SK-N-SH (cell line): ENCODE measurements around the gene DIS3L2. TPM values are rescaled to one million over a fixed set of nuclear protein-coding genes. Genes with fewer than 3 reads are reported as not detected.

Experiments used
- CTCF ChIA-PET: fragments of 300-600, 350-600 bp; formaldehyde crosslinking; extraction: SDS; loops from one replicate; lab custom pipeline; 2021; lab: Yijun Ruan, JAX
- POLR2A ChIA-PET: fragments of 350-600 bp; sonication (Branson Sonifier 250); formaldehyde crosslinking; extraction: SDS; loops from one replicate; lab custom pipeline; 2020; ENCODE audit warnings: antibody characterized with exemption, inconsistent platforms; lab: Yijun Ruan, JAX
- DNase-seq: peaks from one replicate; pipeline ENCODE4 v3.0.0; 2012
- H2AFZ ChIP-seq: fragments of 200-600 bp; sonication (generic); 2 replicates; pipeline ENCODE4 v1.8.1; 2016; ENCODE audit warnings: antibody characterized with exemption, mild to moderate bottlenecking, low read depth
- H3F3A ChIP-seq: fragments of 200-600 bp; sonication (generic); replicated peaks from 2 replicates; pipeline ENCODE3; 2016; ENCODE audit warnings: antibody characterized with exemption, mild to moderate bottlenecking; ENCODE audit not compliant: insufficient read depth
- H3K27ac ChIP-seq, 2 experiments: fragments of 200-500 bp in 1 of 2; fragments of 200-600 bp in 1 of 2; sonication (Bioruptor generic) in 1 of 2; sonication (generic), shearing (Covaris generic) in 1 of 2; 2 replicates each; pipeline versions ENCODE4 v1.5.1 to v1.6.1; 2014 to 2016; ENCODE audit warnings: low read depth in 2 of 2, inconsistent platforms in 1 of 2, low read length in 1 of 2, mild to moderate bottlenecking in 1 of 2, mixed read lengths in 1 of 2
- H3K27me3 ChIP-seq: fragments of 200-600 bp; sonication (generic), shearing (Covaris generic); 2 replicates; pipeline ENCODE4 v1.6.1; 2016; ENCODE audit warnings: mixed run types; ENCODE audit not compliant: insufficient read depth
- H3K36me3 ChIP-seq, 2 experiments: fragments of 200-500 bp in 1 of 2; fragments of 200-600 bp in 1 of 2; sonication (Bioruptor generic) in 1 of 2; sonication (generic) in 1 of 2; replicated peaks in 1 of 2; 2 replicates each; pipeline versions ENCODE3 to v1.5.1; 2014 to 2016; ENCODE audit warnings: low read length in 1 of 2, mild to moderate bottlenecking in 1 of 2; ENCODE audit not compliant: insufficient read depth in 2 of 2, control insufficient read depth in 1 of 2
- H3K4me1 ChIP-seq, 2 experiments: fragments of 200-500 bp in 1 of 2; fragments of 200-600 bp in 1 of 2; sonication (Bioruptor generic) in 1 of 2; sonication (generic), shearing (Covaris generic) in 1 of 2; 2 replicates each; pipeline versions ENCODE4 v1.5.1 to v1.6.1; 2014 to 2016; ENCODE audit warnings: low read depth in 1 of 2, low read length in 1 of 2, mixed run types in 1 of 2; ENCODE audit not compliant: insufficient read depth in 2 of 2, control insufficient read depth in 1 of 2
- H3K4me2 ChIP-seq: fragments of 200-600 bp; sonication (generic), shearing (Covaris generic); 2 replicates; pipeline ENCODE4 v1.6.1; 2017; ENCODE audit warnings: mixed run types
- H3K4me3 ChIP-seq, 2 experiments: fragments of 200-500 bp in 1 of 2; fragments of 200-600 bp in 1 of 2; sonication (Bioruptor generic) in 1 of 2; sonication (generic), shearing (Covaris generic) in 1 of 2; 2 replicates each; pipeline versions ENCODE4 v1.5.1 to v1.8.1; 2014 to 2016; ENCODE audit warnings: low read depth in 2 of 2, inconsistent platforms in 1 of 2, low read length in 1 of 2, mild to moderate bottlenecking in 1 of 2, mixed read lengths in 1 of 2, moderate library complexity in 1 of 2
- H3K79me2 ChIP-seq: fragments of 200-600 bp; sonication (generic); 2 replicates; pipeline ENCODE4 v1.8.1; 2017; ENCODE audit warnings: mild to moderate bottlenecking; ENCODE audit not compliant: insufficient read depth
- H3K9ac ChIP-seq: fragments of 200-600 bp; sonication (generic); 2 replicates; pipeline ENCODE4 v1.6.1; 2017; ENCODE audit warnings: mixed run types
- H3K9me2 ChIP-seq: fragments of 200-600 bp; sonication (generic); 2 replicates; pipeline ENCODE4 v1.6.1; 2017; ENCODE audit warnings: mixed run types
- H3K9me3 ChIP-seq: fragments of 200-600 bp; sonication (generic); 2 replicates; pipeline ENCODE4 v1.6.1; 2017; ENCODE audit warnings: mixed run types, mild to moderate bottlenecking, moderate library complexity
- H4K20me1 ChIP-seq: fragments of 200-600 bp; sonication (generic); 2 replicates; pipeline ENCODE4 v1.6.1; 2017; ENCODE audit warnings: mild to moderate bottlenecking, mixed run types; ENCODE audit not compliant: insufficient read depth
- CHD2 ChIP-seq: fragments of 150-350 bp; IDR thresholded peaks from 2 replicates; pipeline ENCODE4 v1.6.1; 2018; ENCODE audit warnings: low read length; ENCODE audit not compliant: partially characterized antibody
- EP300 ChIP-seq, 2 experiments: IDR thresholded peaks; 2 replicates each; pipeline versions ENCODE4 v1.4.0 to v1.6.1; 2012; ENCODE audit warnings: borderline replicate concordance in 1 of 2, low read depth in 1 of 2, low read length in 1 of 2
- EZH2phosphoT487 ChIP-seq: fragments of 200-600 bp; sonication (generic); IDR thresholded peaks from 2 replicates; pipeline ENCODE4 v1.6.1; 2017; ENCODE audit warnings: low read depth, mixed run types, mild to moderate bottlenecking, antibody characterized with exemption, moderate library complexity, borderline replicate concordance
- FOXM1 ChIP-seq: IDR thresholded peaks from 2 replicates; pipeline ENCODE4 v1.4.0; 2012; ENCODE audit warnings: low read depth, mild to moderate bottlenecking
- JUND ChIP-seq: IDR thresholded peaks from 2 replicates; pipeline ENCODE4 v1.4.0; 2012
- MXI1 ChIP-seq: IDR thresholded peaks from 2 replicates; pipeline ENCODE4 v1.6.1; 2012; ENCODE audit warnings: mild to moderate bottlenecking, low read depth, low read length, improper control_type of control experiment
- NFIC ChIP-seq: IDR thresholded peaks from 2 replicates; pipeline ENCODE4 v1.4.0; 2012; ENCODE audit warnings: borderline replicate concordance
- POLR2AphosphoS5 ChIP-seq: IDR thresholded peaks from 2 replicates; pipeline ENCODE4 v1.6.1; 2012; ENCODE audit warnings: low read depth, low read length
- RFX5 ChIP-seq: IDR thresholded peaks from 2 replicates; pipeline ENCODE4 v1.6.1; 2012; ENCODE audit warnings: mild to moderate bottlenecking, improper control_type of control experiment, low read length
- SIN3A ChIP-seq: IDR thresholded peaks from 2 replicates; pipeline ENCODE4 v1.6.1; 2012; ENCODE audit warnings: low read depth, mild to moderate bottlenecking, low read length, moderate library complexity, borderline replicate concordance
- SMC3 ChIP-seq: IDR thresholded peaks from 2 replicates; pipeline ENCODE4 v1.6.1; 2012; ENCODE audit warnings: low read depth, low read length, improper control_type of control experiment
- TAF1 ChIP-seq: IDR thresholded peaks from 2 replicates; pipeline ENCODE4 v1.6.1; 2012; ENCODE audit warnings: low read depth, mild to moderate bottlenecking, low read length, moderate library complexity, borderline replicate concordance
- TCF12 ChIP-seq: IDR thresholded peaks from 2 replicates; pipeline ENCODE4 v1.4.0; 2012
- whole genome bisulfite sequencing: methylation state at CpG from one replicate; pipeline ENCODE4 v1.1.6; 2017; ENCODE audit warnings: low lambda C conversion rate; 5-methylcytosine and 5-hydroxymethylcytosine counted together
- polyA plus RNA-seq, 3 experiments: library from polyadenylated mRNA; depleted of rRNA; stranded (reverse); fragments of >200 nt; gene quantifications; 2 replicates each; pipeline ENCODE4 v1.2.3, GENCODE V29; 2012
- TF ChIP-seq, protein P1 (sequence below): IDR thresholded peaks from 2 replicates; pipeline ENCODE4 v1.6.1; 2012; ENCODE audit warnings: mild to moderate bottlenecking, low read depth, low read length, moderate library complexity
- TF ChIP-seq, protein P2 (sequence below): fragments of 150-350 bp; IDR thresholded peaks from 2 replicates; pipeline ENCODE4 v1.6.1; 2016; ENCODE audit warnings: mild to moderate bottlenecking, low read depth, low read length
- TF ChIP-seq, protein P3 (sequence below): fragments of 200-600 bp; sonication (generic); IDR thresholded peaks from 2 replicates; pipeline ENCODE4 v1.6.1; 2017; ENCODE audit warnings: antibody characterized with exemption, mild to moderate bottlenecking, moderate library complexity

Gene DIS3L2
- polyA plus RNA-seq, 1 of the 3 experiments (the other 2 are of a cell fraction) = 17.9 TPM

DNA sequence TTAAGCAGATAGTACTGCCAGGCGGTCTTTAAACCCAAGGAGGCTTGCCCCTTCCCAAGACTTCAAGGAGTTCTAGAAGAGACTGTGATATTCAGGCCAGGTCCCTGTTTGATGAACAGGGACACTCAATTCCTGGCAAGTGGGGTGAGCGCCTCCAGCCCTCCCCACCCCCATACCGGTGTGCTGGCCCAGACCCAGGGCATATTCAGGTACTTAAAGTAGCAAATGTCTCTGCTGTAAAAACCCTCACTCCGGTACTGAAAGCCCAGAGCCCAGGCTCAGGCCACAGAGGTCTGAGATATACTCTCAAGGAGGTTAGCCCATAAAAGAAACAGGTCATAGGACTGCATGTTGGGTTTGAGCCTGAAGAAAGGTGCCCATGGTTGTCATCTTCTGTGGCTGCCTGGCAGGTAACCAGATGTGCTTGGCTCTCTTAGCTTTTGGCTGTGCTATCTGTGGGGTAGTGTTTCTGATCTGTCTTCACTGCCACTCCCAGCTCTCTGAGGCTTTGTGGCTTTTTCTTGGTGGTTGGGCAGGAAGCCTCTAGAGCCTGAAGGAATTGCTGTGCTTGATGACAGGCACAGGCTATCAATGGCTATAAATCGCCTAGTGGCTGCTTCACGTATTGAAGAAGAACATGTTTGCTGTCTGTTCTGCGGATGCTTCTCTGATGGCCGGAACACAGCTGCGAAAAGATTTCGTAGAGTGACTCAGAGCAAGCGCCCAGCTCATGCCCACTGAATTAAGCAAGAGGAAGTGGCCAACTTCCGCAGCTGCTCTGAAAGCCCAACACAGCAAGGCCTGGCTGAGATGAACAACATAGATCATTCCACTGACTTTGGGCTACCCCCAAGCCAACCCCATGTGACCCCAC lies 353.8 kb downstream of the DIS3L2 start:
- no peak overlapping the region for H3K4me3 ChIP-seq
- peaks cover 0 to 19% of the 10 kb centered on the region in 2 experiments; a peak in 1 of 4 replicates for H3K4me1 ChIP-seq
- ChIA-PET CTCF (interaction anchor here (0.8 to 3.1 kb wide), 10 partner anchors 9 to 410 kb away, joined by 3 to 12 read pairs (median 4); partner anchors contain the start of gene NPPC), POLR2A (no interaction called here)
- no peaks in the 10 kb centered on the region for H3K9me3 ChIP-seq
- H4K20me1 ChIP-seq = no peaks in the 10 kb centered on the region
- no peak overlapping the region for H3K9ac ChIP-seq
- H3F3A ChIP-seq = no peaks in the 10 kb centered on the region
- TF ChIP-seq, protein P1, sequence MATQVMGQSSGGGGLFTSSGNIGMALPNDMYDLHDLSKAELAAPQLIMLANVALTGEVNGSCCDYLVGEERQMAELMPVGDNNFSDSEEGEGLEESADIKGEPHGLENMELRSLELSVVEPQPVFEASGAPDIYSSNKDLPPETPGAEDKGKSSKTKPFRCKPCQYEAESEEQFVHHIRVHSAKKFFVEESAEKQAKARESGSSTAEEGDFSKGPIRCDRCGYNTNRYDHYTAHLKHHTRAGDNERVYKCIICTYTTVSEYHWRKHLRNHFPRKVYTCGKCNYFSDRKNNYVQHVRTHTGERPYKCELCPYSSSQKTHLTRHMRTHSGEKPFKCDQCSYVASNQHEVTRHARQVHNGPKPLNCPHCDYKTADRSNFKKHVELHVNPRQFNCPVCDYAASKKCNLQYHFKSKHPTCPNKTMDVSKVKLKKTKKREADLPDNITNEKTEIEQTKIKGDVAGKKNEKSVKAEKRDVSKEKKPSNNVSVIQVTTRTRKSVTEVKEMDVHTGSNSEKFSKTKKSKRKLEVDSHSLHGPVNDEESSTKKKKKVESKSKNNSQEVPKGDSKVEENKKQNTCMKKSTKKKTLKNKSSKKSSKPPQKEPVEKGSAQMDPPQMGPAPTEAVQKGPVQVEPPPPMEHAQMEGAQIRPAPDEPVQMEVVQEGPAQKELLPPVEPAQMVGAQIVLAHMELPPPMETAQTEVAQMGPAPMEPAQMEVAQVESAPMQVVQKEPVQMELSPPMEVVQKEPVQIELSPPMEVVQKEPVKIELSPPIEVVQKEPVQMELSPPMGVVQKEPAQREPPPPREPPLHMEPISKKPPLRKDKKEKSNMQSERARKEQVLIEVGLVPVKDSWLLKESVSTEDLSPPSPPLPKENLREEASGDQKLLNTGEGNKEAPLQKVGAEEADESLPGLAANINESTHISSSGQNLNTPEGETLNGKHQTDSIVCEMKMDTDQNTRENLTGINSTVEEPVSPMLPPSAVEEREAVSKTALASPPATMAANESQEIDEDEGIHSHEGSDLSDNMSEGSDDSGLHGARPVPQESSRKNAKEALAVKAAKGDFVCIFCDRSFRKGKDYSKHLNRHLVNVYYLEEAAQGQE = no peak
- TF ChIP-seq SMC3 = no peak
- TF ChIP-seq, protein P2, sequence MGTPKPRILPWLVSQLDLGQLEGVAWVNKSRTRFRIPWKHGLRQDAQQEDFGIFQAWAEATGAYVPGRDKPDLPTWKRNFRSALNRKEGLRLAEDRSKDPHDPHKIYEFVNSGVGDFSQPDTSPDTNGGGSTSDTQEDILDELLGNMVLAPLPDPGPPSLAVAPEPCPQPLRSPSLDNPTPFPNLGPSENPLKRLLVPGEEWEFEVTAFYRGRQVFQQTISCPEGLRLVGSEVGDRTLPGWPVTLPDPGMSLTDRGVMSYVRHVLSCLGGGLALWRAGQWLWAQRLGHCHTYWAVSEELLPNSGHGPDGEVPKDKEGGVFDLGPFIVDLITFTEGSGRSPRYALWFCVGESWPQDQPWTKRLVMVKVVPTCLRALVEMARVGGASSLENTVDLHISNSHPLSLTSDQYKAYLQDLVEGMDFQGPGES = no peak
- no peak for TF ChIP-seq EZH2phosphoT487
- no peak for TF ChIP-seq RFX5
- no peak for TF ChIP-seq NFIC
- TF ChIP-seq EP300 (IDR thresholded peaks at IDR 0.05; ENCODE audit: borderline replicate concordance in 1 of 2, low read depth in 1 of 2, low read length in 1 of 2) = no peak
- TF ChIP-seq FOXM1 = no peak
- TF ChIP-seq TAF1 = no peak
- no peak for TF ChIP-seq TCF12
- no peak for TF ChIP-seq MXI1
- no peak for TF ChIP-seq JUND
- TF ChIP-seq POLR2AphosphoS5 = no peak
- TF ChIP-seq SIN3A = no peak
- TF ChIP-seq CHD2 = no peak
- TF ChIP-seq, protein P3, sequence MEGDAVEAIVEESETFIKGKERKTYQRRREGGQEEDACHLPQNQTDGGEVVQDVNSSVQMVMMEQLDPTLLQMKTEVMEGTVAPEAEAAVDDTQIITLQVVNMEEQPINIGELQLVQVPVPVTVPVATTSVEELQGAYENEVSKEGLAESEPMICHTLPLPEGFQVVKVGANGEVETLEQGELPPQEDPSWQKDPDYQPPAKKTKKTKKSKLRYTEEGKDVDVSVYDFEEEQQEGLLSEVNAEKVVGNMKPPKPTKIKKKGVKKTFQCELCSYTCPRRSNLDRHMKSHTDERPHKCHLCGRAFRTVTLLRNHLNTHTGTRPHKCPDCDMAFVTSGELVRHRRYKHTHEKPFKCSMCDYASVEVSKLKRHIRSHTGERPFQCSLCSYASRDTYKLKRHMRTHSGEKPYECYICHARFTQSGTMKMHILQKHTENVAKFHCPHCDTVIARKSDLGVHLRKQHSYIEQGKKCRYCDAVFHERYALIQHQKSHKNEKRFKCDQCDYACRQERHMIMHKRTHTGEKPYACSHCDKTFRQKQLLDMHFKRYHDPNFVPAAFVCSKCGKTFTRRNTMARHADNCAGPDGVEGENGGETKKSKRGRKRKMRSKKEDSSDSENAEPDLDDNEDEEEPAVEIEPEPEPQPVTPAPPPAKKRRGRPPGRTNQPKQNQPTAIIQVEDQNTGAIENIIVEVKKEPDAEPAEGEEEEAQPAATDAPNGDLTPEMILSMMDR = no peak
- H2AFZ ChIP-seq = no peak overlapping the region
- H3K9me2 ChIP-seq = no peaks in the 10 kb centered on the region
- no peaks in the 10 kb centered on the region for H3K27me3 ChIP-seq
- H3K4me2 ChIP-seq = no peak overlapping the region
- no peak for DNase-seq
- no peak overlapping the region for H3K27ac ChIP-seq
- 96% methylated on average over 11 of the region's 12 CpGs for WGBS
- no peaks in the 10 kb centered on the region for H3K36me3 ChIP-seq
- no peaks in the 10 kb centered on the region for H3K79me2 ChIP-seq
